GM21619 (cell line): ENCODE data around the gene MYH9.

Experiments
- ATAC-seq: cut with Tn5 transposase; IDR thresholded peaks from one replicate; pipeline ENCODE4 v1.9.1; 2021; ENCODE audit not compliant: unreplicated experiment

MYH9 gene

GRCh38 chr22:36351921-36352802, 35.6 kb downstream of the MYH9 start:
- no peak for ATAC-seq

DNA sequence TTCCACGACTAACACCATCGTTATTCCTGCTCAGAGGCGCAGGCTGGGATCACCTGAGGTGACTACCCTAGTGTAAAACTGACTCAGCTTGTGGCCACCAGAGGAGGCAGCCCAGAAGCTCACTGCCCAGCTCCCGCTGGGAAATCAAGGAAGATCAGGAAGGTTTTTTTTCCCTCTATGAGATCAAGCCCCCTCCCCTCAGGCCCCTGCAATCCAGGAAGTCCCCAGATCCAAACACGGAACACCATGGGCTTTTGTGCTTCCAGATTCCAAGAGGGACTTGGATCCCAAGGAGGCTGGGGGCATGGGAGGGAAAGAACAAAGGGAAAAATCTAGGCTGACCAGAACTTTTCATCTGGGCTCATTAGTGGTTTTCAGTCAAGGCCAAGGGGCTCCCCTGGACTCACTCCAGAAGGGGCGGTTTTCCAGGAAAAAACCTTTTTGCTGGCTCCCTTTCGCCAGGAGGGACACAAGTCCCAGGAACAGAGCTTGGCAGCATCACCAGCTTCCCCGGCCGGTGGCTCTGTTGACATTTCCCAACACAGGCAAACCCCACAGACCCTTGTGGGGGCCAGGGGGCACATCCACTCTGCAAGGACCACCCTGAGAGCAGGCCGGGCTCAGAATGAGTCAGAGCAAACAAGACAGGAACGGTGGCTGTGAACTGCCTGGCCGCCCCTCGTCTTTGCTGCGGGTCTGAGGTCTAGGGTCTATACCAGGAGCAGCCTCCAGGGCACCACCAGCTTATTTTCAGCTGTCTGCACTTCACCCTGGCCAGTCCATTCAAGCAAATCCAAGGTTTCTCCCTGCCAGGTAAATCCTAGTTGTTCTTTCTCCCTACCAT, 36.8 kb downstream of the MYH9 start:
- ATAC-seq: no peak

GRCh38 chr22:36349726-36350125, 38.0 kb downstream of the MYH9 start:
- no peak for ATAC-seq

DNA sequence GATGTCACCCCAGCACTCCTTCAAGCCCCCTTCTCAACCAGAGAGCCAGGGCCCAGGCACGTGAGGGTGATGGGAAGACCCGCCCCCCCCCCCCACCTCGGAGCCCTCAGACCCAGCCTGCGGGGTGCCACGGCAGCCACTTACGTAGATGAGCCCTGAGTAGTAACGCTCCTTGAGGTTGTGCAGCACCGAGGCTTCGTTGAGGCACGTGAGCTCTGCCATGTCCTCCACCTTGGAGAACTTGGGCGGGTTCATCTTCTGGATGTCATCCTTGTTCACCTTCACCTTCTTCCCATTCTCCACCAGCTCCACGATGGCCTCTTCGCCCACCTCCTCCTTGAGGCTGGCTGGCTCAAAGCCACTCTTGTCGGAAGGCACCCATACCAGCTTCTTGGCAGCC, 39.0 kb downstream of the MYH9 start:
- ATAC-seq: no peak

GRCh38 chr22:36347094-36347493, 40.7 kb downstream of the MYH9 start:
- ATAC-seq: no peak

DNA sequence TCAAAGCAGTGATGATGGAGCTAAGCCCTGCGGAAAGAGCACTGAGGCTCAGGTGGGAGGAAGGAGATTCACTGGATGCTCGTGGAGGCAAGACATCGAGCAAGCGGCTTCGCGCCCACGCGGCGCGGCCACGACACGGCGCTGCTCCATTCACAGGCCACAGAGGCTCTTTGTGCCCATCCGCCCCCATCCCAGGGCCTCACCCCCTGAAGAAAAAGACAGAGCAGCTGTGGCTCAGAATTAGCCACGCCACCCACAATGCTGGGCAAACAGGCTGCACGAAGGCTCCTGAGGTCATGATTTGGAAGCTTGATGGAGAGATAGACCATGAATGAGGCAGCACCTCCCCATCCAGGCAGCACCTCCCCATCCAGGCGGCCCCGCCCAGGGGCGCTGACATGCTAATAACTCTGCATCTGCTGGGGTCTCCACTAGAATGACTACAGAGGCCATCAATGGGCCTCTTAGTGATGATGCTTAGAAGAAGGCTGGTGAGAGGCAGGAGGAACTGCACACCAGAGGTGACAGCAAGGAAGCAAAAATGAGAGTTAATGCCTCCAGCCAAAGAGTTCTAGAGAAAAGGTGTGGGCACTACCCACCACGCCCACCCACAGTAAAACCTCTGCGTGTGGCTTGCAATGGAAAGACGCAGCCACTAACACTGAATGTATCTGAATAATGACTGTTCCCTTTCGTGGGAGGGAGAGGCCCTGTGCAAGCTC, 43.5 kb downstream of the MYH9 start:
- no peak for ATAC-seq

DNA sequence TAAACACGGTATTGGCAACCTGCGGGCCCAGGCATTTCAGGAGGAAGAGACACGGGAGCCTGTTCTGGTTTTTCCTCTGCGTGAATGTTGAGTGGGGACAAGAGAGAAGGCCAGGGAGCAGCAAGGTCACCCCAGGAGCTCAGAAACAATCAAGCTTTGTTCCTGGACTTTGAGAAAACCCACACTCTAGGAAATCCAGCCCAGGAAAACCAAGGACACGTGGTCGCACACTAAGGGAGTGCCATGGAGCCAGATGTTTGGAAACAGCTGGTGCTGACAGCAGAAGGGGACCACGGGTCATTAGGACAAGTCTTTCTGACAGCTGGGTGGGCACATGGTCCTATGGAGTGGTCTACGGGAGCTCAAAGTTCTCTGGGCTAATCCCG, 44.1 kb downstream of the MYH9 start:
- no peak for ATAC-seq

DNA sequence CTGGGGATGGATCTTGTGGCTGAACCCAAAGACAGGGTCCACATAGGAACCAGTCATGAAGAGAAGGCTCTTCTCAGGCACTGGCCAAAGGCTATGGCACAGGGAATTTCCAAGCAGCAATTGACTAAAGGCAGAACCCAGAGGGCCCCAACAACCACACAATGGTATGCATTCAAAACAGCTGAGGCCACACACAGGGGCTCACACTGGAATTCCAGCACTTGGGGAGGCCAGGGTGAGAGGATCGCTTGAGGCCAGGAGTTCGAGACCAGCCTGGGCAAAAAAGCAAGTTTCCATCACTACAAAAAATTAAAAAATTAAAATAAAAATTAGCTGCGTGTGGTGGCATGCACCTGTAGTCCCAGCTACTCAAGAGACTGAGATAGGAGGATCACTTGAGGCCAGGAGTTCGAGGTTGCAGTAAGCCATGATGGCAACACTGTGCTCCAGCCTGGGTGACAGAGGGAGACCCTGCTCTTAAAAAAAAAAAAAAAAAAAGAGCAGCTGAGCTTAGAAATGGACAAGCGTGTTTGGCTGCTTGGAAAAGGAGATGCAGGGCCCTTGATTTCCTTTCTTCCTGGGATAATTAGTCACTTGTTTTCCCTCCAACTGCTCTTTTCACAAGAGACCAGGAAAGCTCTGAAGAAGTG, 44.6 kb downstream of the MYH9 start:
- no peak for ATAC-seq

DNA sequence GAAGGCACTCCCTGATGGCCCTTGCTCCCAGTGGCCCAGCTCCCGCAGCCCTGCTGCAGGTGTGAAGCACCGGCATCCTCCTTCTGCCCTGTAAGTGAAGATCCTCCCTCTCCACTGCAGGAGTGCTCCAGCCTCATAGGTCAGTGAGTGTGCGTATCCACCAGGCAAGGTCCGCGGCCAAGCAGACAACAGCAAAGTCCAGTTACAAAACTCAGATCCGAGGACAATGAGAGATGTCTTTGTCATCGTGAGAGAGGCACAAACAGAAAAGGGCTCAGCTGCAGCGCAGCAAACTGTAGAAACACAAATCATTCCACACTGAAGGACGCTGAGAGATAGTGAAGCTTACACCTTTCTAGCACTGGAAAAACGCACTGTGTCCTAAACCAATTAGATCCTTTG, 46.1 kb downstream of the MYH9 start:
- ATAC-seq: no peak

GRCh38 chr22:36340621-36341020, 47.1 kb downstream of the MYH9 start:
- ATAC-seq: no peak

DNA sequence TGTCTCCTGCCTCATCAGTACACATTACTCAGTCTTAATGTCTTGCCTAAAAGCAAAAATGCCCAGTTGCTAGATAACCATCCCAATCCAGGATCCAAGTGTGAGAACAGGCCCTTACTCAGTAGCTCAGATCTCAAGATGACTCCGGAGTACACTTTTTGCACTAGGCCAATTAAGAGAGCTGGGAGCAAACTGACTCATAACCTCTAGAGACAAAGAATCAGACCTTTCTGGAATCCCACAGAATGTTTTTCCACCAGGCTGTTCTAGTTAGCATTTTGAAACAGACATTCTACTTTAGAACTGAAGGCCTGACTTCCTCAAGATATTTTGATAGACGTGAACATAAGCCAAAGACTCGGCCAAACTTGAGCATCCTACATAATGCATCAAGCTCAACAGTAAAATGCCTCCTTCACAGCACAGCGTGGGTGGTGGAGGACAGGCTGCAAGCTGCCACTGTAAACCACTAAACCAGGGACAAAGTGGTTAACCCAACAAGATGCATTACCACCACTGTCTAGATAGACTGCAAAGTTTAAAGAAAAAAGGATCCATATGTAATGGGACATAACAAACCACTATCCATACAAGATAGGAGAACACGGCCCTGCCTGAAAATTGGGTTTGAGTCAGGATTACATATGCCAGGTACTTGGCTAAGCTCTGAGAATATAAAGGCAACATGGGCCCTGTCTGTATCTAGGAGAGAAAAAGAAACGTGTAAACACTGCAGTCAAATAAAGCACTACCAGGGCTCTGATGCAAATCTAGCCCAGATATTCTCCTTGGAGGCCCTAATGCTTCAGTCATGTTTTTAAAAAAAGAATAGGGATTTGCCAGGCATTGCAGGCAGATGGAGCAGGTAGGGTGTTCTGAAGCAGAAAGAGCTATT, 48.3 kb downstream of the MYH9 start:
- no peak for ATAC-seq

GRCh38 chr22:36337365-36338130, 50.2 kb downstream of the MYH9 start:
- no peak for ATAC-seq

GRCh38 chr22:36336246-36337182, 51.3 kb downstream of the MYH9 start:
- ATAC-seq: no peak

DNA sequence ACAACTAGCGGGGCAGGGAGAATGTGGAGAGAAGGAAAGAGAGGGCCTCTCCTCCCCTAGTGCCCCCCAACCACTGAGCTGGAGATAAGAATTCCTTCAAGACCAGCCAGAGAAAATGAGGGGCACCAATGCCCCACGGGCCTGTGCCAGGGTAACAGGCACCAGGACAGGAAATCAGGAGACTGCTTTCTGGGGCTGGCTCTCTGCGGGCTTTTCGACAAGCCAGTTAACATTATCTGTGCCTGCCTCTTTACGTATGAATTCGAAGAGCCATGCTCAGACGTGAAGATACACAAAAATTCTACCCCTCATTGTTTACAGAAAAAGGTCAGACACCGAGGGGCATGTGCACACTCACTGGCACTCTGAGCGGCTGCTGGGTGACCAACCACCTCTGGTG, 52.1 kb downstream of the MYH9 start:
- ATAC-seq: no peak

DNA sequence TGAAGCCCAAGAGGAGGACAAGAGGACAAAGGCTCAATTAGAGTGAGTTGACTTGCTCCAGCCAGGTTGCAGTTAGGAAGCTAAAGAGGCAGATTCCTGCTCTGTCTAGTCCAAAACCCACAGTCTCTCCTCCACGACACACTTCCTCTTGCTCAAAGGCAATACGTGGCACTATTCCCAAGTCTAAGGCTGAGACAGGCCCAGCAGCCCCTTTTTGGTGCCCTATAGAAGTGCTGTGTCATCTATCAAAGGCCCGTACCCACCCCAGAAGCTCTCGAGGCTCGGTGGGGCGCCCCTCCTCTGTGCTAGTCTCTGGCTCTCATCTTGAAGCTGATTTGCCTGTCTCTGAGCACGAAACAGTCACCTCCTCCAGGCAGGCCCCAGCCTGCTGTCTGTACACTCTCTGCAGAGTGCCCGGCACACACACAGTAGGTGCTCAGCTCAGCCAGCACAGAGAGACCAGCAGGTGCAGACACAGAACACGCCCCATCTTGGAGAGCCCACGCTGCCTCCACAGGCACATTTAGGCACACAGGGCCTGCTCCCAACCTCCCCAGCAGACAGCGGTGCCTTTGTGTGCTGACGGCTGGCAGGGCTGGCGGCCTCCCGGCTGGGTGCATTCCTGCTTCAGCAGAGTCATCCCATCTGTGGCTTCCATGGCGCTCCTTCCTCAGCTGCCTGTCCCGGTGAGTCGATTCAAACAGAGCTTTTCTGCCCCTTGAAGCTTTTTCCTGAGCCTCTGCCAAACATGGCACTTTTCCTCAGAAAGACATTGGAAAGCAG, 52.8 kb downstream of the MYH9 start:
- no peak for ATAC-seq

- ATAC-seq: no peak
Measured at GRCh38 chr22:36334081-36334820, 53.5 kb downstream of the MYH9 start.

GRCh38 chr22:36333644-36334043, 54.1 kb downstream of the MYH9 start:
- no peak for ATAC-seq
